Thoracic aorta (tissue), 2 donors: ENCODE measurements around the gene RAD23A. TPM values are rescaled to one million over a fixed set of nuclear protein-coding genes. Genes with fewer than 3 reads are reported as not detected.

Source experiments
- ATAC-seq: fragments of 150-250 bp; one replicate; pipeline ENCODE4 v1.8.0; 2017; ENCODE audit warnings: low read depth; ENCODE audit not compliant: insufficient number of reproducible peaks, low FRiP score
- DNase-seq: peaks from one replicate; pipeline ENCODE4 v3.0.0-alpha.2; 2020; ENCODE audit warnings: low spot score
- H3K27ac ChIP-seq, 2 donors: fragments of 200-600 bp; sonication (generic); 1 replicate in 1 of 2; 2 replicates in 1 of 2; pipeline ENCODE4 v1.5.1; 2016; ENCODE audit warnings: mild to moderate bottlenecking in 2 of 2, moderate library complexity in 2 of 2
- H3K27me3 ChIP-seq: fragments of 200-600 bp; sonication (generic); replicated peaks from 2 replicates; pipeline ENCODE4 v1.6.0; 2016; ENCODE audit warnings: mild to moderate bottlenecking; ENCODE audit not compliant: insufficient read depth
- H3K36me3 ChIP-seq: fragments of 200-600 bp; sonication (generic); one replicate; pipeline ENCODE4 v1.5.1; 2016
- H3K4me1 ChIP-seq, 2 donors: fragments of 200-600 bp; sonication (generic); 1 replicate in 1 of 2; 2 replicates in 1 of 2; pipeline versions ENCODE4 v1.5.1 to v1.6.0; 2016; ENCODE audit warnings: low read depth in 2 of 2, mild to moderate bottlenecking in 1 of 2; ENCODE audit not compliant: control insufficient read depth in 1 of 2
- H3K4me3 ChIP-seq: fragments of 200-600 bp; sonication (generic); 2 replicates; pipeline ENCODE4 v1.5.1; 2016; ENCODE audit warnings: mild to moderate bottlenecking
- H3K9me3 ChIP-seq: fragments of 200-600 bp; sonication (generic); 2 replicates; pipeline ENCODE4 v1.5.1; 2016
- CTCF ChIP-seq: fragments of 200-600 bp; sonication (generic); IDR thresholded peaks from one replicate; pipeline ENCODE4 v1.5.1; 2019; ENCODE audit warnings: antibody characterized with exemption
- total RNA-seq, 2 donors: library from RNA; depleted of rRNA; stranded (reverse); fragments of >200 nt; gene quantifications; one replicate each; pipeline versions ENCODE4 v1.1.0 to v1.2.3, GENCODE V29; 2016

RAD23A gene
- total RNA-seq, 2 donors from 2014 or later: 116 to 130 TPM

GRCh38 chr19:12991296-12991695 lies 45.6 kb downstream of the RAD23A start:
- no peak for ATAC-seq
- Histone ChIP-seq H3K27ac (no peak overlapping the region), H3K36me3 (no peaks in the 10 kb centered on the region), H3K4me3 (no peak overlapping the region), H3K9me3 (no peaks in the 10 kb centered on the region), H3K4me1 (no peaks in the 10 kb centered on the region), H3K27me3 (no peaks in the 10 kb centered on the region)
- no peak for DNase-seq
- TF ChIP-seq CTCF: no peak

GRCh38 chr19:12992729-12993128 lies 47.1 kb downstream of the RAD23A start:
- H3K9me3 ChIP-seq: no peaks in the 10 kb centered on the region
- no peak for ATAC-seq
- TF ChIP-seq CTCF: no peak
- peaks cover 3 to 11% of the 10 kb centered on the region in 2 donors for H3K4me1 ChIP-seq
- no peaks in the 10 kb centered on the region for H3K27me3 ChIP-seq
- no peak overlapping the region for H3K27ac ChIP-seq
- no peak for DNase-seq
- no peak overlapping the region for H3K4me3 ChIP-seq
- no peaks in the 10 kb centered on the region for H3K36me3 ChIP-seq

- no peak for ATAC-seq
- no peaks in the 10 kb centered on the region for H3K36me3 ChIP-seq
- H3K9me3 ChIP-seq: no peaks in the 10 kb centered on the region
- H3K27ac ChIP-seq: no peak overlapping the region
- H3K4me3 ChIP-seq: no peak overlapping the region
- no peak for TF ChIP-seq CTCF
- no peak for DNase-seq
- H3K27me3 ChIP-seq: no peaks in the 10 kb centered on the region
- H3K4me1 ChIP-seq: peaks cover 4 to 19% of the 10 kb centered on the region in 2 donors
Observed at GRCh38 chr19:12993562-12993961, 47.9 kb downstream of the RAD23A start.

GRCh38 chr19:12994701-12995595 lies 49.3 kb downstream of the RAD23A start, which contains the start of gene NFIX:
TSS of gene NFIX (plus strand) at chr19:12995475. CDS start at chr19:12995838, 363 bp downstream.
- ATAC-seq: peak; percentile 12
- TF ChIP-seq CTCF: no peak
- no peaks in the 10 kb centered on the region for H3K27me3 ChIP-seq
- H3K4me3 ChIP-seq: peak within 1 kb of the TSS; percentile 93
- peaks cover 4 to 33% of the 10 kb centered on the region in 2 donors for H3K4me1 ChIP-seq
- H3K9me3 ChIP-seq: no peaks in the 10 kb centered on the region
- peak within 1 kb of the TSS; percentile 94 to 99 for H3K27ac ChIP-seq
- DNase-seq: no peak
- no peaks in the 10 kb centered on the region for H3K36me3 ChIP-seq

GRCh38 chr19:12995596-12996405 lies 50.1 kb downstream of the RAD23A start:
- H3K4me3 ChIP-seq: peak overlapping the region; percentile 93
- no peaks in the 10 kb centered on the region for H3K27me3 ChIP-seq
- H3K36me3 ChIP-seq: no peaks in the 10 kb centered on the region
- peak overlapping the region; percentile 94 to 99 for H3K27ac ChIP-seq
- peaks cover 7 to 41% of the 10 kb centered on the region in 2 donors for H3K4me1 ChIP-seq
- ATAC-seq: no peak
- TF ChIP-seq CTCF: no peak
- DNase-seq: no peak
- no peaks in the 10 kb centered on the region for H3K9me3 ChIP-seq
